PC-9 (cell line): ENCODE data around the gene TNFRSF14. TPM values are rescaled to one million over a fixed set of nuclear protein-coding genes. Genes with fewer than 3 reads are reported as not detected.

Experiments
- BruUV-seq: library from RNA; stranded (reverse); fragments of 400-500 nt; replicated peaks from 2 replicates; lab custom pipeline; 2021; lab: Mats Ljungman, UMichigan
- CTCF ChIA-PET: fragments of 300-600 bp; sonication (Branson Sonifier 250); formaldehyde crosslinking; loops from one replicate; lab custom pipeline; 2022; ENCODE audit warnings: antibody characterized with exemption; lab: Charles Lee
- POLR2A ChIA-PET: fragments of 300-600 bp; sonication (Branson Sonifier 250); formaldehyde crosslinking; loops from one replicate; lab custom pipeline; 2022; ENCODE audit warnings: antibody characterized with exemption; ENCODE audit not compliant: unreplicated experiment; lab: Charles Lee
- DNase-seq, 2 experiments: peaks; one replicate each; pipeline versions ENCODE4 v3.0.0 to v3.0.0-alpha.2; 2015 to 2022; ENCODE audit warnings: mixed read lengths in 1 of 2
- H2AFZ ChIP-seq: fragments of 200-600 bp; sonication (generic); 2 replicates; pipeline ENCODE4 v1.8.1; 2017; ENCODE audit warnings: antibody characterized with exemption
- H3F3A ChIP-seq: fragments of 200-600 bp; sonication (generic); 2 replicates; pipeline ENCODE4 v1.8.1; 2017; ENCODE audit warnings: antibody characterized with exemption, mild to moderate bottlenecking, low read depth; ENCODE audit not compliant: insufficient read depth
- H3K27ac ChIP-seq: fragments of 200-600 bp; sonication (generic); 2 replicates; pipeline ENCODE4 v1.6.1; 2016; ENCODE audit warnings: mixed run types
- H3K27me3 ChIP-seq: fragments of 200-600 bp; sonication (generic); 2 replicates; pipeline ENCODE4 v1.6.1; 2016; ENCODE audit warnings: low read depth, mixed run types; ENCODE audit not compliant: insufficient read depth
- H3K36me3 ChIP-seq: fragments of 200-600 bp; sonication (generic); 2 replicates; pipeline ENCODE4 v1.6.1; 2016; ENCODE audit warnings: low read depth, mixed run types
- H3K4me1 ChIP-seq: fragments of 200-600 bp; sonication (generic); replicated peaks from 2 replicates; pipeline ENCODE4 v1.6.1; 2016; ENCODE audit warnings: mixed run types; ENCODE audit not compliant: insufficient read depth
- H3K4me2 ChIP-seq: fragments of 200-600 bp; sonication (generic); 2 replicates; pipeline ENCODE4 v1.6.1; 2017; ENCODE audit warnings: mixed run types
- H3K4me3 ChIP-seq: fragments of 200-600 bp; sonication (generic); 2 replicates; pipeline ENCODE4 v1.6.1; 2016; ENCODE audit warnings: mixed run types
- H3K79me2 ChIP-seq: fragments of 200-600 bp; sonication (generic); 2 replicates; pipeline ENCODE4 v1.6.1; 2017; ENCODE audit warnings: low read depth, mixed run types
- H3K9me2 ChIP-seq: fragments of 200-600 bp; sonication (generic); 2 replicates; pipeline ENCODE4 v1.8.1; 2017; ENCODE audit warnings: mild to moderate bottlenecking; ENCODE audit not compliant: insufficient read depth
- H3K9me3 ChIP-seq: fragments of 200-600 bp; sonication (generic); 2 replicates; pipeline ENCODE4 v1.8.1; 2016; ENCODE audit warnings: low read depth; ENCODE audit not compliant: insufficient read depth
- H4K20me1 ChIP-seq: fragments of 200-600 bp; sonication (generic); 2 replicates; pipeline ENCODE4 v1.8.1; 2017; ENCODE audit not compliant: insufficient read depth
- CTCF ChIP-seq: fragments of 200-600 bp; sonication (generic); conservative IDR thresholded peaks from 2 replicates; pipeline ENCODE4 v1.6.1; 2017; ENCODE audit warnings: mixed run types, antibody characterized with exemption, mild to moderate bottlenecking, moderate library complexity
- EZH2 ChIP-seq: fragments of 200-600 bp; sonication (generic); IDR thresholded peaks from 2 replicates; pipeline ENCODE4 v1.8.0; 2017; ENCODE audit warnings: antibody characterized with exemption, low read depth
- intact Hi-C: fragments of 100-400 bp; cut with micrococcal nuclease; formaldehyde crosslinking; loops from one replicate; pipeline ENCODE4 v1.10.0; 2022; ENCODE audit not compliant: unreplicated experiment
- total RNA-seq: library from RNA; stranded (reverse); gene quantifications from 2 replicates; pipeline ENCODE4 v1.2.3, GENCODE V29; 2021

Gene TNFRSF14
- total RNA-seq, 1 experiment from 2014 or later, result 9.9 TPM

- Histone ChIP-seq H3K9me3 (no peaks in the 10 kb centered on the region), H3F3A (peaks cover 9% of the 10 kb centered on the region; the same call in 1 of the 2 replicates), H2AFZ (no peak overlapping the region), H3K4me3 (no peak overlapping the region), H3K27ac (no peak overlapping the region), H3K9me2 (no peaks in the 10 kb centered on the region), H3K36me3 (no peaks in the 10 kb centered on the region), H3K79me2 (0 out of 2 replicates have a peak, but pooled peaks cover 6% of the 10 kb centered on the region), H3K27me3 (peaks cover 6% of the 10 kb centered on the region; the same call in 1 of the 2 replicates), H4K20me1 (no peaks in the 10 kb centered on the region), H3K4me1 (no peaks in the 10 kb centered on the region), H3K4me2 (no peak overlapping the region)
- no peak for DNase-seq
- CTCF ChIA-PET, result no interaction called here
- no TSS peak for BruUV-seq
- POLR2A ChIA-PET, result no interaction called here
- intact Hi-C loops, result loop anchor here (10.0 kb wide), 1 partner anchor 61 kb away; no protein-coding TSS in a partner anchor
- TF ChIP-seq CTCF, result no peak
- no peak for TF ChIP-seq EZH2
These were observed 27.2 kb downstream of the TNFRSF14 start for GRCh38 chr1:2583331-2583791.

GRCh38 chr1:2583871-2584351, 27.7 kb downstream of the TNFRSF14 start:
- no peak overlapping the region for H3K27ac ChIP-seq
- peaks cover under 1% of the 10 kb centered on the region; the same call in 1 of the 2 replicates for H3K27me3 ChIP-seq
- H2AFZ ChIP-seq, result no peak overlapping the region
- ChIA-PET POLR2A (no interaction called here), CTCF (no interaction called here)
- H3K4me1 ChIP-seq, result no peaks in the 10 kb centered on the region
- H3K9me3 ChIP-seq, result no peaks in the 10 kb centered on the region
- H3K36me3 ChIP-seq, result no peaks in the 10 kb centered on the region
- peaks cover 9% of the 10 kb centered on the region; the same call in 1 of the 2 replicates for H3F3A ChIP-seq
- intact Hi-C loops, result loop anchor here (10.0 kb wide), 1 partner anchor 61 kb away; no protein-coding TSS in a partner anchor
- no peak for DNase-seq
- no peaks in the 10 kb centered on the region for H4K20me1 ChIP-seq
- H3K4me2 ChIP-seq, result no peak overlapping the region
- no peak for TF ChIP-seq EZH2
- no peak for TF ChIP-seq CTCF
- no TSS peak for BruUV-seq
- H3K9me2 ChIP-seq, result no peaks in the 10 kb centered on the region
- H3K4me3 ChIP-seq, result no peak overlapping the region
- H3K79me2 ChIP-seq, result 0 out of 2 replicates have a peak, but pooled peaks cover 6% of the 10 kb centered on the region

- H3K4me2 ChIP-seq, result peak overlapping the region; percentile 96
- ChIA-PET CTCF (interaction anchor here (0.8 kb wide), 1 partner anchor 16 kb away, joined by 3 read pairs; no protein-coding TSS in a partner anchor), POLR2A (interaction anchor here (0.6 to 0.8 kb wide), 4 partner anchors 29 to 1009 kb away, joined by 3 to 9 read pairs (median 4); no protein-coding TSS in a partner anchor)
- peaks cover 9% of the 10 kb centered on the region; the same call in 1 of the 2 replicates for H3F3A ChIP-seq
- 0 out of 2 replicates have a peak, but pooled peaks cover 6% of the 10 kb centered on the region for H3K79me2 ChIP-seq
- H3K36me3 ChIP-seq, result no peaks in the 10 kb centered on the region
- peak overlapping the region; percentile 75; the same call in 1 of the 2 replicates for H3K4me3 ChIP-seq
- DNase-seq, result no peak
- BruUV-seq, result no TSS peak
- no peak for TF ChIP-seq EZH2
- TF ChIP-seq CTCF, result no peak
- H3K9me3 ChIP-seq, result no peaks in the 10 kb centered on the region
- H4K20me1 ChIP-seq, result no peaks in the 10 kb centered on the region
- no peak overlapping the region for H2AFZ ChIP-seq
- no peaks in the 10 kb centered on the region for H3K4me1 ChIP-seq
- intact Hi-C loops, result loop anchor here (5.0 to 10.0 kb wide), 2 partner anchors 60 to 173 kb away; partner anchors contain the start of gene PEX10
- H3K27ac ChIP-seq, result no peak overlapping the region
- H3K27me3 ChIP-seq, result no peaks in the 10 kb centered on the region
- no peaks in the 10 kb centered on the region for H3K9me2 ChIP-seq
These were observed 28.6 kb downstream of the TNFRSF14 start for GRCh38 chr1:2584686-2585317.
